Measurements from ENCODE around the gene RPTOR.
A peak's percentile ranks its signal among the peaks of the same experiment; 100 is the strongest.

Gene RPTOR

GRCh38 chr17:80827646-80828643 lies 283.3 kb downstream of the RPTOR start:
- peaks cover 25% of the 10 kb centered on the region for H3K4me1 ChIP-seq
- 0 out of 2 replicates have a peak, but pooled peaks cover 3% of the 10 kb centered on the region for H3K36me3 ChIP-seq
- TF ChIP-seq, protein P1, sequence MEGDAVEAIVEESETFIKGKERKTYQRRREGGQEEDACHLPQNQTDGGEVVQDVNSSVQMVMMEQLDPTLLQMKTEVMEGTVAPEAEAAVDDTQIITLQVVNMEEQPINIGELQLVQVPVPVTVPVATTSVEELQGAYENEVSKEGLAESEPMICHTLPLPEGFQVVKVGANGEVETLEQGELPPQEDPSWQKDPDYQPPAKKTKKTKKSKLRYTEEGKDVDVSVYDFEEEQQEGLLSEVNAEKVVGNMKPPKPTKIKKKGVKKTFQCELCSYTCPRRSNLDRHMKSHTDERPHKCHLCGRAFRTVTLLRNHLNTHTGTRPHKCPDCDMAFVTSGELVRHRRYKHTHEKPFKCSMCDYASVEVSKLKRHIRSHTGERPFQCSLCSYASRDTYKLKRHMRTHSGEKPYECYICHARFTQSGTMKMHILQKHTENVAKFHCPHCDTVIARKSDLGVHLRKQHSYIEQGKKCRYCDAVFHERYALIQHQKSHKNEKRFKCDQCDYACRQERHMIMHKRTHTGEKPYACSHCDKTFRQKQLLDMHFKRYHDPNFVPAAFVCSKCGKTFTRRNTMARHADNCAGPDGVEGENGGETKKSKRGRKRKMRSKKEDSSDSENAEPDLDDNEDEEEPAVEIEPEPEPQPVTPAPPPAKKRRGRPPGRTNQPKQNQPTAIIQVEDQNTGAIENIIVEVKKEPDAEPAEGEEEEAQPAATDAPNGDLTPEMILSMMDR (IDR thresholded peaks at IDR 0.05; ENCODE audit: low read depth, low read length) = no peak
- H3K9me3 ChIP-seq = no peaks in the 10 kb centered on the region
- no peak for DNase-seq
- H3K27me3 ChIP-seq = no peaks in the 10 kb centered on the region
- no peak overlapping the region for H3K4me3 ChIP-seq (ENCODE audit: low read depth, low read length)

DNA sequence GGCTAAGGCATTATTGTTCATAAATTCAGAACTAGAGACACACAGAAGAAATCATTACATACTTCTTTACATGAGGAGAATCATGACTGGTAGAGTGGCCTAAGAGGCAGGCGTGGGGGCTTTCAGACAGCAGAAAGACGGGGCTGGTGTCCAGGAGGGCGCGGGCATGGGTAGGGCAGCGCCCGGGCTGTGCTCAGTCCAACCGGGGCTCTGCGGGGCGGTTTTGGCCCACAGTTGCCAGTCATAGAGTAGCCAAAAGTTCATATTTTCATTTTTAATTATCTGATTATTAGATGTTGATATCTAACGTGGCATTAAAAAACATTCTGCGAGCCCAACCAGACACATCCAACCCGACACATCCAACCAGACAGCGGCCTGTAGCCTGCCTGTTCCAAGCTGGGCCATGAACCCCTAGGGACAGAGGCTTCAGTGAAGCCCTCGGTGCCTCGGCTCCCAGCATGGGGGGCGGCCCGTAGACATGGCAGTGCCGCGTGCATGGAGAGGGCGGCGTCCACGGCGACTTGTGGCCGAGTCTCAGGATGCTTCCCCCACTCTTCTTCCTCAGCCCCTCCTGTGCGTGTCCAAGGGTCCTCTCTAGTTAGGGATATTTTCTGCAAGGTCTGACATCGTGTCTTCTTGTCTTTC lies 284.7 kb downstream of the RPTOR start:
- no peaks in the 10 kb centered on the region for H3K9me3 ChIP-seq
- H3K4me1 ChIP-seq = peaks cover 35% of the 10 kb centered on the region
- no peaks in the 10 kb centered on the region for H3K27me3 ChIP-seq
- 0 out of 2 replicates have a peak, but pooled peaks cover 3% of the 10 kb centered on the region for H3K36me3 ChIP-seq
- TF ChIP-seq, protein P1 (IDR thresholded peaks at IDR 0.05; ENCODE audit: low read depth, low read length) = no peak
- no peak overlapping the region for H3K4me3 ChIP-seq (ENCODE audit: low read depth, low read length)
- DNase-seq = no peak

DNA sequence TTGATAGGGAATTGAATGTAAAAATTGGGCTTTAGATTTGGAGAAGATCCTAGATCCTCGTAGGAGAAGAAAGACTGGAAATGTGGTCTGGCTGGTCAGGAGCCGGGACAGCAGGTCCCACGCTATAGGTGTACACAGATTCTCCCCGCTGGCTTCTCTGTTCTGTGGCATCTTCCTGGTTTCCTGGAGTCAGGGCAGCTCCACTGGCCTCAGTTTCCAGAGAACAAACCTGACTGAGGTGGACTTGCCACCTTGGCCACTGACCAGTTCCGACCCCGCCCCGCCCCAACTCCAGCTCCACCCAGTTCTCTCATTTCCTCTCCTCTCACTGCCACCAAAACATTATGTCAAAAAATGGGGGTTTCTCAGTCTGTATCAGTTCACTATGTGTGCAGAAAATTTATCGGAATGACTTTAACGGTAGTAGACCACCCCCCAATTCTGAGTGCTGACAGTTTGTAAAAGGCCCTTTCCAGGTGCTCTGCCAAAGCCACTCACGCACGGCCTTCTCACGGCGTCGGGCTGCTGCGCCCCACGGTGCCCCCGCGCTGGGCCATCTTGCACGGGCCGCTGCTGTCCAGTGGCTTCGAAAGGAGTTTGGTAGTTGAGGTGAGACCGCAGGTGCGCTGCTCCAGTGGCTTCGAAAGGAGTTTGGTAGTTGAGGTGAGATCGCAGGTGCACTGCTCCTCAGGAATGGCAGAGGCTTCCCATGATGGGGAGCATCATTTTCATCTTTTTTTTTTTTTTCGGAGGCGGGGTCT lies 285.6 kb downstream of the RPTOR start:
- no peaks in the 10 kb centered on the region for H3K27me3 ChIP-seq
- H3K4me1 ChIP-seq = peaks cover 42% of the 10 kb centered on the region
- DNase-seq = no peak
- no peak overlapping the region for H3K4me3 ChIP-seq (ENCODE audit: low read depth, low read length)
- no peaks in the 10 kb centered on the region for H3K9me3 ChIP-seq
- TF ChIP-seq, protein P1 (IDR thresholded peaks at IDR 0.05; ENCODE audit: low read depth, low read length) = no peak
- H3K36me3 ChIP-seq = 0 out of 2 replicates have a peak, but pooled peaks cover 3% of the 10 kb centered on the region

DNA sequence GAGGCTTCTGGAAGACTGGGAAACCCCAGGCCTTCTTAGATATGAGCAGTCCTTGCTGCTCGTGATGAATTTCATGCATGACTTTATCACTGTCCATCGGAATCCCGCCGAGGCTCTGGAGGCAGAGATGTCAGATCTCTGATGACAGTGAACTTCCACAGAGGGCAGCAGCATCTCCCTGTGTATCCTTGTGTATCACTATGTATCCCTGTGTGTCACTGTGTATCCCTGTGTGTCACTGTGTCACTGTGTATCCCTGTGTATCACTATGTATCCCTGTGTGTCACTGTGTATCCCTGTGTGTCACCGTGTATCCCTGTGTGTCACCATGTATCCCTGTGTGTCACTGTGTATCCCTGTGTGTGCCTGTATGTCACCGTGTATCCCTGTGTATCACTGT lies 286.9 kb downstream of the RPTOR start:
- Histone ChIP-seq H3K4me1 (peaks cover 39% of the 10 kb centered on the region), H3K4me3 (ENCODE audit: low read depth, low read length) (no peak overlapping the region), H3K9me3 (no peaks in the 10 kb centered on the region), H3K36me3 (no peaks in the 10 kb centered on the region), H3K27me3 (no peaks in the 10 kb centered on the region)
- DNase-seq = no peak
- TF ChIP-seq, protein P1 (IDR thresholded peaks at IDR 0.05; ENCODE audit: low read depth, low read length) = no peak

DNA sequence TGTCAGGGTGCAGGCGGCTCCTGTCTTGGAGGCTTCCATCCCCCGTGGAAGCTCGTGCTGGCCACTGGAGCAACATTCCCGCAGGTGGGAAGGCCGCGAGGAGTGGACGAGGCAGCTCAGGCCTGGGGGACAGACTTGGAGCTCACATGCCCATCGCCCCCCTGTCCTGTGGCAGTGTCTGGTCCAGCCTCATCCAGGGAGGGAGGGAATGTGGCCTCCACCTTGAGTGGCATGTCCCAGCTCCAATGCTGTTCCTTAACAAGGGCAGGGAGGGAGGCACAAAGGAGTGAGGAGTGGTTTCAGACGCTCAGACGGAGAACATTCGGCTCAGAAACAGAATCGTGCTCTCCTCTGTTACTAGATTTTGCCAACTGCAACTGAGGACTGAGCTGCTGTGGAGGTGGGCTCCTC lies 287.6 kb downstream of the RPTOR start:
- H3K4me3 ChIP-seq (ENCODE audit: low read depth, low read length) = peak overlapping the region; percentile 40
- peaks cover 36% of the 10 kb centered on the region for H3K4me1 ChIP-seq
- no peaks in the 10 kb centered on the region for H3K36me3 ChIP-seq
- TF ChIP-seq, protein P1 (IDR thresholded peaks at IDR 0.05; ENCODE audit: low read depth, low read length) = no peak
- no peaks in the 10 kb centered on the region for H3K27me3 ChIP-seq
- peak; percentile 65 for DNase-seq
- H3K9me3 ChIP-seq = no peaks in the 10 kb centered on the region

Measured in BE2C (cell line).